OCI-M2 (cell line): ENCODE results near the gene ZBTB42.

ENCODE experiments used
- DNase-seq: peaks from one replicate; lab custom pipeline; 2025; ENCODE audit not compliant: unreplicated experiment; lab: John Stamatoyannopoulos, UW

The ZBTB42 gene

DNA sequence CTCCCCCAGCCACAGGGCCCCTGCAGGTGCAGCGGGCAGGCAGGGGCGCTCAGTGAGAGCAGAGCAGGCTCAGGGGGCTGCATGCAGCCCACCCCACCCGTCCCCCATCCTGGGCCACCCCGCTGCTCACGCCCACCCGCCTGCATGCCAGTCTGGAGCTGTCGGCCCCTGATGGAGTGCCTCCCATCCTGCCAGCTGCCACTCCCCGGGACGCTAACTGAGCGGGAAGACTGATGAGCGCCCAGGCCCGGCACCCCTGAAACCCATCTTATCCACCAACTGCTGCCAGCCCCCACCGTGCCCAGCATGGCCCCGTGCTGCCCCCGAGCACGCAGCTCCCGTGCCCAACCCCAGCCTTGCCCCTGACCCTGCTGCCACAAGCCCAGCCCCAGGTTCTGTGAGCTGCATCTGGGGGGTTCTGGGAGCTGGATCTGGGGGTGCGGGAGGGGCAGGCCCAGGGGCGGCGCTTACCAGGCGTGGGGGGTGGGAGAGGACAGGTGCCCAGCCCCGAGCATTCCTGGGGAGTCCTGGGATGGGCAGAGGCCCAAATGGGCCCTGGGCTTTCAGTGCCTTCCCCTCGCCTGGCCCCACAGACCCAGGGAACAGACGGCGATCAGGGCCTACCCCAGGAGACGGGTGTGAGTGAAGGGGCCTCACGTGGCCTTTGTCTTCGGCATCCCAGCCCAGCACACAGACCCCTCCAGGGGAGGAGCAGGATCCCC lies 18.7 kb upstream of the ZBTB42 start:
- DNase-seq, result no peak

DNA sequence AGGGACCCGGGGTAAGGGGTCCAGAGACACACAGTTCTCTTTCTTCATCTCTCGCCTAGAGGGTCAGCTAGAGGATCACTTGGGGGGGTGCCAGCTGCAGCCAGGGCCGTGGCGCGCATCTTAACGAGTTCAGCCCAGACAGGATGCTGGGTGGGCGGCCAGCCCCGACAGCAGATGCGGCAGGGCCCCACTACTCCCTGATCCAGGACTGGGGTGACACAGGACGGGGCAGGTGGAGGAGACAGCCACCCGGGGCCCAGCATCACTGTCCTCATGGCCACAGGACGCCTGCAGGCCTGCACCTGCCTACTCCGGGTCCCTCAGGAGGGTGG lies 18.1 kb upstream of the ZBTB42 start:
- no peak for DNase-seq

DNA sequence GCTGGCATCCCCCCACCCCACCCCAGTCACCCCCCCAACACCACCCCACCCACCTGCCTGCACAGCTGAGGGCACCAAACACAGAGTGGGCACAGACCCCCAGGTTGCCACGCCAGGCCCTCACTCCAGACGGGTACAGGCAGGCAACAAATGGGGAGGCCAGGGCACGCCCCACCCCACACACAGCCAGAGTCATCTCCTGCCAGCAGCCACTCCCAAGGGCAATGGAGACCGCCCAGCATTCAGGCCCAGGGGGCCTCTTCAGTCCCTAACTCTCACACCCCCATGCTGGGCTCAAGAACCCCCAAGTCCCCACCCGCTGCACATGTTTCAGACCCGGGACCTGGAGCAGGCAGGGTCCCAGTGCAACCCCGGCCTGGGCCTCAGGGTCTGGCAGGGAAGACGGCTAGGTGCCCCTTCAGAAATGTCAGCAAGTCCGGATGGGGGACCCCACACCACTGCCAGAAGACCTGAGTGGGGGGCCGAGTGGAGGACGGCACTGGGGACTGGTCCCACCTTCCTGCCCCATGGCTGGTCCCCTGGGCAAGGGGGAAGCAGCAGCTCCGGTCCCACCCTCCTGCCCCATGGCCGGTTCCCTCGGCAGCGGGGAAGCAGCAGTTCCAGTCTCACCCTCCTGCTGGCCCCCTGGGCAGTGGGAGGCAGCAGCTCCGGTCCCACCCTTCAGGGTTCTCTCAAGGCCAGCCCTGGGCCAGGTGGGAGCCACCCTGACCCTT lies 17.2 kb upstream of the ZBTB42 start:
- DNase-seq, result no peak

DNA sequence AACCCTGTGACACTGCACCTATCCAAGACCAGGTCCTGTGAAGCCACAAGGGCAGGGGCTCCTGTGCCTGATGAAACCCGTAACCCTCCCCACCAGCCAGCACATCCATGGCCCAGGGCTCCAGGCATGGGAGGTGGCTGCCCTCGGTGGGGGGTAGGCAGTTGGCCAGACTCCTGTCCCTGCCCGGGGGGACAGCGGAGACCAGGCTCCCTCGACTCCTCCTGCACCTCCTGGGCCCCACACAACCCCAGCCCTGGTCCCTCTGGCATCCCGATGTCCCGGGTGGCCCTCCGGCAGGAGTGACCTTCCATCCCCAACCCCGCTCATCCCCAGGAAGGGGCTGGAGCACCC lies 16.7 kb upstream of the ZBTB42 start:
- DNase-seq, result no peak

DNA sequence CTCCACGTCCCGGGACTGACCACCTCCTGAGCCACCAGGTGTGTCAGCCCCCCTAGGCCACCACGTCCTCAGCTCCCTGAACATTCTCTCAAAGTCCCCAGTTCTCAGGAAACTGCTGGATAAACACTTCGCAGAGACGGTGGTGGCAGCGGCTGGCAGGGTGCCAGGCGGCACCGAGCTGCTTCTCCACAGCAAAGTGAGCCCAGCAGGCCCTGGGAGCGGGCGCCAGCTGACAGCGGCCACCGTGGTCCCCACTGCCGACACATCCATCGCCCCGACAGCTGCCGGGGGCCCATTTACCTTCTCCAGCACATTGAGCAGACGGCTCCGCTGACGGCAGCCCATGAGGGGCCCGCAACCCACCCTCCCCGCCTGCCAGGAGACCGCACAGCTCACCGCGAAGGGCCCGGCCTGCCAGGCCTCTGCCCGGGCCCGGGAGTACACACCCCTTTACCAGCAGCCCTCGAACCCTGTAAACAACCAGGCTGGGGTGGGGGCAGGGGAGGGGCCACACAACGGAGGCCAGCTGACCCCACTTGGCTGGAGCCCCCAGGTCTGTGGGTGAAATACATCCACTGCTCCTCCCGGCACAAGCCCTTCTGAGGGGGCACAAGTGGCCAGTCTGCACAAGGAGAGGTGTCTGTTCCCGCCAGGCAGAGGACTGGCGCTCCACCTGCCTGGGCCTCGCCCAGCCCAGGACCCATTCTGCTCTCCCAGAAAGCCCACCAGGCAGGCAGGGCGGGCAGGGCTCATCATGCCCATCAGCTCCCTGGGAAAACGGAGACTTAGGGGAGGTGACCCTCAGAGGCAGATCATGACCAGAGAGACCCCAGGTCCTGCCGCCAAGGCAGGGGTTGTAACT lies 15.8 kb upstream of the ZBTB42 start:
- no peak for DNase-seq

DNA sequence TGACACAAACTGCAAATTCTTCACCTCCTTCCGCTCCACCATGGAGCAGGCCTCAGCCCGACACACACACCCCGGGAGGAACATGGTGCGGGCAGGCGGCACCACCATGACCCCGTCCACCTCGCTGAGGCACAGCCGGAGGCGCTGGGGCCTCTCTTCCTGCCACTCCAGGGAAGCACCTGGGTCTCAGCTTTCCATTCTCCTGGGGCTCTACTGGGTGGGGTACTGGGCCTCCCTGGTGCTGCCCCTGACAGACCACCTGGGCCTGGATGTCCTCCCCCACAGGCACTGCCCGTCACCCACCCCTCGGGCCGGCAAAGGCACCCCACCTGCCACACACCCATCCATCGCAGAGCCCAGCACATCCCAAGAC lies 15.2 kb upstream of the ZBTB42 start:
- no peak for DNase-seq

DNA sequence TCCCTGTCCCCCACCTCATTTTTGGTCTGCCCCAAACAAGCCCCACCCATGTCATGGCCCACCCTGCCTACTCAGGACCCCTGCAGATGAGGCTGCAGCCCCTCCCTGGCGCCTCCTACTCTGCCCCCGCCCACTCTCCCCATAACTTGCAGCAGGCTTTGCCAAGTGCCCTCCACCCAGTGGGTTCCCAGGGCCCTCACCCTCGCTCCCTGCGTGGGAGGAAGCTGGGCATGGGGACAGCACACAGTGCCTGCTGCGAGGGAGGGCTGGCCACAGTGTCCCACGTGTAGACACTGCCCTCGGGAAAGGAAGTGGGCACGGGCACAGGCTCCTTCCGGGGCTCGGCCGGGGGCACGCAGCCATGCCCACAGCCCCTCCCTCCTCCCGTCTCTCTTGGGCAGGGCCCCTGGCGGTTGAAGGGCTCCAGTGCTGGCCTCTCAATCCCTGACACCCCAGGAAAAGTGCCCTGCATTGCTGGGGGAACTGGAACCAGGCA lies 14.8 kb upstream of the ZBTB42 start:
- no peak for DNase-seq

DNA sequence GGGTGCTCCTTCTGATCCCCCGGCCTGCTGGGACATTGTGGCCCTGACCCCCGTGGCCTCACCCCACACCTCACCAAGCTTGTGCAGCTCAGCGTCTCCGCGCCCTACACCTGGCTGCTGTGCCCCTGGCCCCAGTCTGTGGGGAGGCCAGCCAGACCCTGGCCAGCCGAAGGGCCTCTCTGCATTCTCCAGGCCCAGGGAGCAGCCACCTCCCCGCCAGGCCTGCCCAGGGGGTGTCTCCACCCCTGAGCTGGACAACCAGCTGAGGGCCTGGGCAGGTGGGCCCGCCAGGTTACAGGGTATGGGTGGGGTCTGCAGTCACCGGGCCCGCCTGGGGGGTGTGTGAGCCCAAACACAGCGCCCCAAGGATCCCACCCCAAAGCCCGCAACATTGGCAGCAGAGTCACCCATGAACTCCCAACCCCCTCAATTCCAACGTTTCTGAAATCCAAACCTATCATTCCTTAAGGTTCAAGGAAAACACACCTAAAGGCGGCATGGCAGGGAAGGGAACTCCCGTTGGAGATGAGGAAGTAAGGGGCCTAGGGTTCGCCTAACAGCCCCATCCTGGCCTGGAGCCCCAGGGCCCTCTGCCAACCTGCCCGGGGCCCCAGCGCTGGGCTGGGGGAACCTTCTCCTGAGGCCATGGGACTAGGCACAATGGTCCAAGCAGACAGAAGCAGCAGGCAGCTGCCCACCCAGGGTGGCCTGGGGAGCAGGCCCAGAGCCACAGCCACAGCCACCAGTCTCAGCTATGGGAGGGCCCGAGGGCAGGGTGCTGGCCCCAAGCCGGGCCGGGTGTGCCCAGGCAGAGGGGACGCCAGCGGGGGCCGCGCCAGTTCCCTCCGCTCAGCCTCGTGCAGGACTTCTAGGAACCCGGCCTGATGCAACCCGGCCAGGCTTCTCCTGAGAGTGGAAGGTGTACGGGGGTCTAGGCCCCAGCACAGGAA lies 13.9 kb upstream of the ZBTB42 start:
- no peak for DNase-seq

DNA sequence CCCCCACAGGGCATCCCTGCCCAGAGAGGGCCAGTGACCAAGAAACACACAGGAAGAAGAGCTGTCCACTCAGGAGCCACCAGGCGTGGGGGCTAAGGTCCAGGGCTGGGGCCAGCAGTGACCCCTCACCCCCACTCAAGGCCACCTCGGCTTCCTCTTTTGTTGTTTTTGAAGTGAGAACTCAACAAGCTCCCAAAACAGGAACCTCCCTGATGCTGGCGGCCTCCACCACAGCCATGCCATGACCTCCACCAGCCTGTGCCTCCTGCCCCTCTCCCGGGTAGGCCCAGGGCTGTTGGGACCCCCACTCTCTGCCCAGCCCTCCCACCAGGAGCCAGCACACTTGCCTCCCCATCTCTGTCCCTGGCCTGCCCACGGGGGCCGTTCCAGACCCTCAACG lies 13.2 kb upstream of the ZBTB42 start:
- no peak for DNase-seq

DNA sequence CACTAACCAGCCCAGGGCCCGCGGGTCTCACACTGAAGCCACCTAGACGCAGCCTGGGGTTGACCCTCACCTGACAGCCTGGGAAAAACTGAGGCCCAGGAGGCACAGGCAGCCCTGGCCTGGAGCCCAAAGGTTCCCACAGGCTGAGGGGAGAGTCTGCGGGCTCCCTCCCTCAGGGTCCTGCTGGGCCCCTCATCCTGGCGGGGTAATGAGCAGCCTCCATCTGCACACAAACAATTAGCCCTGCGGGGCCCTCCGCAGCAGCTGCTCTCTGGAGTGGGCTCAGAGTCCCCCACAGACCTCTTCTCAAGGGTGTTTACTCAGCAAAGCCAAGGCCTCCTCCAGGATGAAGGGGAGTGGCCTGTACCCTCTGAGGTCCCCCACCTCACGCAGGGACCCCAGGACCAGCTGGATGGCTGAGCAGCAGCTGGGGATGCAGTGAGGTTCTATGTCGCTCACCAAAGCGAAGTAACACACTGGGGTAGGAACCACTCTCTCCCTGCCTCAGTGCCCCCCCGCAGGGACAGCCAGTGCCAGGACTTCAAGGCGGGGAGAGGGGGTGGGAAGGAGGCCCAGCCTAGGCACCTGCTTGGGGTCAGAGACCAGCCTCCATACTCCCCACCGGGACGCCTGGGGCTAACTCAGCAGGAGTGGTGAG lies 12.6 kb upstream of the ZBTB42 start:
- no peak for DNase-seq

DNA sequence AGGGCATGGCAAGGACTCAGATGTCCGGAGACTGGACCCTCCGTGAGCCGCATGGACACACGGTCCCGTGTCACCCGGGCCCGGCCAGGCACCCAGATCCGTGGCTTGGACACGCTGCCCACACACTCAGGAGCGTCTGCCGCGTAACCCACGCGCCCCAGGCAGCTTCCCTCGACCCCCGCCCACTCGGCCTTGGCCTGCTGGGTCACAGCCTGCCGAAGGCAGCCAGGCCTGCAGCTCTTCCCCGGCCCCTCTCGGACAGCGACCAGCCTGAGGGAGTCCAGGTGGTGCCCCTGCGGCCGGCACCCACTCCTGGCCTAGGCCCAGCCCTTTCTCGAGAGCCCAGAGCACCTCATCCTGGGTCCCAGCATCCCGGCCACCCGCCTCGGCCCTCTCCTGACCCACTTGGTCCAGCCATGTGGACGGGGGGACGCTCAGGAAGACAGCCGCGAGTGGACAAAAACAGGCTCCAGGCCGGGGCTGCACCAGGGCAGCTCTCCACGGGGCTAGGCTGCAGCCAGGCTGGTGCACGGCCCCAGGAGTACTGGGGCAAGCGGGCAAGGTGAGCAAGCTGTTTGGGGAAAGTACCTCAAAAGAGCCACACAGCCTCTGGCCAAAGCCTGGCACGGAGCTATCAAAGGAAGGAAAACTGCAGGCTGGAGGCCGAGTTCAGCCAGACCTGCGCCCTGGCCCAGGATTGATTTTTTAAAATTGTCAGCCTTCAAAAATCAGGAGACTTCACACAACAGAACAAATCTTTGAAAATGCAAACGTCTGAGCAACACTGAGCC lies 11.8 kb upstream of the ZBTB42 start:
- no peak for DNase-seq

DNA sequence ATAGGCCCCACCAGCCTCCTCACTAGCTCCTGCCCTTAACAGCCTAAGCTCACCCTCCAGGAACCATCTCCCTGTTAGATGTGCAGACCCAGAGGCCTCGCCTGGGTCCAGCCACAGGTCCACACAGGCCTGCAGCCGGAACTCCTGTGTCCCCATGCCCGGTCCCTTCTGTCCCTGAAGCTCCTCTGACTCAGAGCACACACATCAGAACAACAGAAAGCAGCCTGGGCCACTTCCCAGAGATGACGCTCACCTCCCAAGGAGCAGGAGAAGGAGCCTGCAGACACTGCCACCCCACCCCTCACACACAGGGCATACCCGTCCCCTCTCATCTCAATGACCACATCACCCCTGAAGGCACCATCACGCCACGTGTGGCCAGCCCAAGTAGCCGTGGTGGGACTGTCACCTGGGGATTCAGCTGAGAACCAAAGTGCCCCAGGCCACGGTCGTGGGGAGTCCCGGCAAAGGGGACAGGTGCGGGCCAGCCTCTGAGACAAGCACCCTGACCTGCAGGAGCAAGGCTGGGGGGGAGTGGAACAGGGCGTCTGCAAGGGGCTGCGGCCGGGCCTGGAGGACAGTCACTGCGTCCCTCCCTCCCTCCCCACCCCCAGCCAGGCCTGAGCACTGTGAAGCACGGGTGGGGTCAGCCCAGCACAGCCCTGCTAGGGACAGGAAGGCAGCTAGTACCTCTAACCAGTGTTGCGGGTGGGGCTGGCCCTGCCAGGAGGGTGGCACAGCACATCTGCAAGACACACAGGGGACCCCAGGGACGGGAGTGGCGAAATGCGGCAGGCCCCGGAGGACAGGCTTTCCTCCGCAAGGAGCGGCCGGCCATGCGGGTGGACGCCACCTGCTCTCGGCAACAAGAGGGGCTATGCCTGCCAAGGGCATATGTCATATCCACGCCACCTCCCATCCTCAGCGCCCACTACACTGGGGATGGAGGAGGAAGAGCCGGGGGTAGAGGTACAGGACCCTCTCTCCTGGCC lies 10.9 kb upstream of the ZBTB42 start:
- DNase-seq, result no peak

DNA sequence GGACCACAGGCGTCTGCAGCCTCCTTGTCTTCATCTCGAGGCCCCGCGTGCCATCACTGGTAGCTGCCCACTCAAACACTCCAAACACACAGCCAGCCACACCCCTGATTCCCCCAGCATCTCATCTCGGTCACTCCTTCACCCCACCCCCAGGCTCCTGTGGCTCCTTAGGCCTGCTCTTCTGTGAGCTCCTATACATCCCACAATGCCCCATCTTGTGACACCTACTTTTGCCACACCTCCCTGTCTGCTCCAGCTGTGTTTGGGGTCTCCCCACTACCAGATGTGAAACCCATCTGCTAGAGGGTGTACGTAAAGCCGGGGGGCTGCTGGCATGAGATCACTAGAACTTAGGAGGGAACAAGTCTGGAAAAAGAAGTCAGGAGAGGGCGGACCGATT lies 9.5 kb upstream of the ZBTB42 start:
- no peak for DNase-seq

DNA sequence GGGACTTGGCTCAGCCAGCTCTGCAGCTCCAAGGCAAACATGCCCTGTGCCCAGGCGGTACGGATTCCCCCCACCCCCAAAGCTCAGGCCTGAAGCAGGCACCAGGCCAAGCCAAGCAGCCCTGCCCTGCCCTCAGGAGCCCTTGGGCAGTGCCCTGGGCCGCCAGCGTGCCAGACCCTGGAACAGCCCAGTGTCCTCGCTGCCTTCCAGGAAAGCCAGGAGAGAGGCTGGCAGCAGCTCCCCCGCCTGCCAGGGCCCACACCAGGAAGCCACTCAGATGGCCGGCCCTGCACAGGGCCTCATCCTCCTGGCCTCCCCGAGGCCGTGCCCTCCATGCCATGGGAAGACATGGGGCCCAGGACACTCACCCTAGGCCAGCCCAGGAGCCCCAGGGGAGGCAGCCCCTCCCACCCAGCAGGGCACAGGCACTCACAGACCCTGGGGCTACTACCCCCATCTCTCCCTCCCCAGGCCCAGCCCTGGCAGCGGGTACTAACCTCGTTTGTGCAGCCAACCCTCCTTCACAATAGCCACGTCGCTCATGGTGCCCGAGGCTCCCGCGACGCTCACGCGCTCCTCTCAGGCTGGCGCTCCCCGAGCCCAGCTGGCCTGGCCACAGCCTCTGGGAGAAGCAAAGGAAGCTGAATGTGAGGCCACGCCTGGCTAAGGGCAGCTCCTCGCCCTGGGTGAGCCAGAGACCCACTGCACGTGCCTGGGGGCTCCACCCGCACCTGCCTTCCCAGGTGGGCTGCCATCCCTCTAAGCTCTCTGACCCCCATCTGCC lies 8.6 kb upstream of the ZBTB42 start:
- no peak for DNase-seq

DNA sequence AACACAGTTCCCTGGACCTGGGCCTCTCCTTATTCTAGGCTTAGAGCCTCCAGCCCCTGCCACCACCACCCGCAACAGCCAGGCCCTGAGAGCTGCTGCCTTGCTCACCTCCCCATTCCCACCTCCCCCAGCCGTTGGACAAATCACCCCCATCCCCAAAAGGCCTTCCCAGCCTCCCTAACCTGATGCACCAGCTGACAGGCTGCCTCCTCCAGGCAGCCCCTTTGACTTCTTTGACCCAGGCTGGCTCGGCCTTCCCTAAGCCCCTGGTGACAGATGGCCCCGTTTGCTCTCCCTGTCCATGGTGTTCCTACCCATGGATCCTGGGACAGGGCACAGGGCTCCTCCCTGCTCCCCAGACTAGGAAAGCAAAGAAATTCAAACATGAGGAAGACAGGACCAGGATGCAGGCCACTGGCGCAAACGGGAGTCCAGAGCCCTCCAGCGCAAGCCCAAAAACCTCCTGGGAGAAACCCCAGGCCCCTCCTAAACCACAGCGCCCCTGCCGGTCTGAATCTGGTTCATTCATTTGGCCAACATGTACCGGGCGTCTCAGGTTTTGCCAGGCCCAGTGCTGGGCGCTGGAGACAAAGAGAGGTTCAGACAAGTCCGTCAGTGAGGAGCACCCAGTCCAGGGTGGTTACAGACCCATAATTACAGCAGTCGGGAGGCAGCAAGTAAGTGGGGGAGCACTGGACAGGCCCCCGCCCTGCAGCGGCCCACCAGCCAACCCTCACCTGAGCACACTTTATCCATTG lies 7.8 kb upstream of the ZBTB42 start:
- no peak for DNase-seq

DNA sequence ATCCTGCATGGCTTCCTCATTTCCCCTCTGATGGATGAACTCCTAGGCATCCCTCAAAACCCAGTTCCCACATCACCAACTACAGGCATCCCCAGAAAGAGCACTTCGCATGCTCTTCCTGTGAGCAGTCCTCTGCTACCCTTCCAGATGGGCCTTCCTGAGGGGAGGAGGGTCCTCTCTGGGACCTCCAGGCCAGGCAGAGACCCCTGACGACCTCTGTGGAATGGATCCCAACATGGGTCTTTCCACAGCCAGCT lies 7.3 kb upstream of the ZBTB42 start:
- DNase-seq, result no peak

DNA sequence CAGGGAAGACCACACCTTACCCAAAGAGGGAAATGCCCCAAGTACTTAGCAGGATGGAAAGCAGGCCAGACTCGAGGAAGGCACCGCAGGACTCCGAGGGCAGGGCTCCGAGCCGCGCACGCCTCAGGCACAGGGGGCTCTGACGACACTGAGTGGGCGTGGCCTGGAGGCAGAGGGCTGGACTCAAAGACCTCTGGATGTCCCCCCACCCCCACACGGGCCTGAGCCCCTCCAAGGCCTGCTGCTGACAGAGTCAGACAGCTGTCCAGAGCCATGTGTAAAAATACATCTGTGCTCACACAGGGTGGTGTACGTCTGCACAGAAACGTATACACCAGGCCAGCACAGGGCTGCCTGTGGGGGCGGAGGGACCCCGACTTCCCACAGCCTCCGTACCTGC lies 6.8 kb upstream of the ZBTB42 start:
- DNase-seq, result no peak
